Endothelial cell of umbilical vein (primary cell): ENCODE data around the gene MNS1. TPM values are rescaled to one million over a fixed set of nuclear protein-coding genes. Genes with fewer than 3 reads are reported as not detected.

Experiments used
- BruUV-seq: library from RNA; stranded (reverse); fragments of 400-500 nt; replicated peaks from 2 replicates; lab custom pipeline; 2021; lab: Mats Ljungman, UMichigan
- CTCF ChIA-PET: fragments of 300-600, 350-600 bp; sonication (Branson Sonifier 250); formaldehyde crosslinking; loops from one replicate; lab custom pipeline; 2021; ENCODE audit warnings: antibody characterized with exemption, inconsistent platforms; lab: Charles Lee
- POLR2A ChIA-PET: fragments of 300-600, 350-600 bp; sonication (Branson Sonifier 250); formaldehyde crosslinking; loops from one replicate; lab custom pipeline; 2021; ENCODE audit warnings: antibody characterized with exemption, inconsistent platforms; lab: Charles Lee
- DNase-seq: peaks from one replicate; pipeline ENCODE4 v3.0.0-alpha.2; 2011; ENCODE audit warnings: low read depth, low spot score
- FAIRE-seq: peaks from 2 replicates; lab custom pipeline; 2011; peaks lifted over from hg19 to GRCh38; lab: Jason Lieb, UNC
- H2AFZ ChIP-seq: 2 replicates; pipeline ENCODE4 v1.6.0; 2012; ENCODE audit warnings: low read depth, low read length, control low read depth, inconsistent platforms
- H3K27ac ChIP-seq: 2 replicates; pipeline ENCODE4 v1.5.1; 2011; ENCODE audit warnings: low read depth, mild to moderate bottlenecking, control low read depth, low read length, moderate library complexity; ENCODE audit not compliant: insufficient read depth
- H3K27me3 ChIP-seq, 2 experiments: 2 replicates each; pipeline versions ENCODE4 v1.6.0 to v1.6.1; 2011; ENCODE audit warnings: low read length in 2 of 2, mixed read lengths in 1 of 2; ENCODE audit not compliant: control insufficient read depth in 2 of 2, insufficient read depth in 2 of 2
- H3K36me3 ChIP-seq, 2 experiments: 2 replicates in 1 of 2; 3 replicates in 1 of 2; pipeline ENCODE4 v1.5.1; 2011; ENCODE audit warnings: low read length in 2 of 2, mild to moderate bottlenecking in 1 of 2, moderate library complexity in 1 of 2; ENCODE audit not compliant: control insufficient read depth in 2 of 2, insufficient read depth in 2 of 2; ENCODE audit errors: extremely low read depth in 1 of 2
- H3K4me1 ChIP-seq: 3 replicates; pipeline ENCODE4 v1.5.1; 2011; ENCODE audit warnings: mild to moderate bottlenecking, low read length; ENCODE audit not compliant: control insufficient read depth, insufficient read depth; ENCODE audit errors: extremely low read depth
- H3K4me2 ChIP-seq: 2 replicates; pipeline ENCODE4 v1.6.1; 2011; ENCODE audit warnings: low read length, control low read depth, mixed read lengths; ENCODE audit not compliant: insufficient read depth
- H3K4me3 ChIP-seq, 3 experiments: fragments of 200-600 bp in 1 of 3; sonication (generic), shearing (Covaris generic) in 1 of 3; replicated peaks in 1 of 3; 2 replicates each; pipeline ENCODE4 v1.5.1; 2011 to 2016; ENCODE audit warnings: control low read depth in 3 of 3, low read length in 3 of 3, mild to moderate bottlenecking in 2 of 3, inconsistent platforms in 1 of 3, low read depth in 1 of 3, moderate library complexity in 1 of 3; ENCODE audit not compliant: insufficient read depth in 1 of 3
- H3K79me2 ChIP-seq: 2 replicates; pipeline ENCODE4 v1.6.0; 2012; ENCODE audit warnings: low read length, inconsistent platforms; ENCODE audit not compliant: control insufficient read depth, insufficient read depth
- H3K9ac ChIP-seq: replicated peaks from 2 replicates; pipeline ENCODE3; 2011; ENCODE audit warnings: low read length, control low read depth; ENCODE audit not compliant: insufficient read depth; ENCODE audit errors: extremely low read depth
- H3K9me1 ChIP-seq: replicated peaks from 3 replicates; pipeline ENCODE4 v1.6.0; 2011; ENCODE audit warnings: mild to moderate bottlenecking, low read length; ENCODE audit not compliant: control insufficient read depth, insufficient read depth; ENCODE audit errors: extremely low read depth
- H3K9me3 ChIP-seq: replicated peaks from 2 replicates; pipeline ENCODE4 v1.5.1; 2012; ENCODE audit warnings: low read length, inconsistent platforms; ENCODE audit not compliant: control insufficient read depth, insufficient read depth
- H4K20me1 ChIP-seq: replicated peaks from 2 replicates; pipeline ENCODE3; 2011; ENCODE audit warnings: mild to moderate bottlenecking, low read length; ENCODE audit not compliant: control insufficient read depth, insufficient read depth; ENCODE audit errors: extremely low read depth
- CTCF ChIP-seq, 2 donors: IDR thresholded peaks; 1 replicate in 1 of 2; 2 replicates in 1 of 2; pipeline ENCODE4 v1.5.1; 2011; ENCODE audit warnings: low read length in 2 of 2, mild to moderate bottlenecking in 2 of 2, moderate library complexity in 2 of 2, control low read depth in 1 of 2, inconsistent platforms in 1 of 2, low read depth in 1 of 2; ENCODE audit not compliant: insufficient read depth in 1 of 2; ENCODE audit errors: extremely low read depth in 1 of 2
- EZH2 ChIP-seq: IDR thresholded peaks from 2 replicates; pipeline ENCODE4 v1.6.1; 2012; ENCODE audit warnings: borderline replicate concordance, low read depth, mild to moderate bottlenecking, moderate library complexity, low read length, inconsistent platforms; ENCODE audit not compliant: severe bottlenecking
- FOS ChIP-seq: IDR thresholded peaks from 2 replicates; pipeline ENCODE4 v1.6.1; 2011; ENCODE audit warnings: mild to moderate bottlenecking, low read length, moderate library complexity, borderline replicate concordance; ENCODE audit not compliant: insufficient read depth
- GATA2 ChIP-seq: IDR thresholded peaks from 2 replicates; pipeline ENCODE4 v1.7.0; 2011; ENCODE audit warnings: low read depth, mild to moderate bottlenecking, moderate library complexity, mixed read lengths, low read length; ENCODE audit not compliant: insufficient read length, insufficient read depth
- JUN ChIP-seq: IDR thresholded peaks from 2 replicates; pipeline ENCODE4 v1.6.1; 2011; ENCODE audit warnings: borderline replicate concordance, low read depth; ENCODE audit not compliant: insufficient read length, insufficient read depth
- MAX ChIP-seq: IDR thresholded peaks from 2 replicates; pipeline ENCODE4 v1.6.1; 2011; ENCODE audit not compliant: insufficient read depth, insufficient read length
- MYC ChIP-seq: IDR thresholded peaks from one replicate; pipeline ENCODE4 v1.6.1; 2011; ENCODE audit warnings: mild to moderate bottlenecking, low read depth, low read length
- POLR2A ChIP-seq: IDR thresholded peaks from 2 replicates; pipeline ENCODE4 v1.6.1; 2012; ENCODE audit warnings: low read depth, mild to moderate bottlenecking, control low read depth, low read length
- POLR2AphosphoS5 ChIP-seq: IDR thresholded peaks from 2 replicates; pipeline ENCODE4 v1.6.1; 2012; ENCODE audit warnings: low read depth, mild to moderate bottlenecking, control low read depth, low read length, moderate library complexity; ENCODE audit not compliant: insufficient read depth
- dilution Hi-C: fragments of 300-500 bp; cut with MboI; formaldehyde crosslinking; loops from one replicate; pipeline ENCODE4 v1.15.0; 2019; ENCODE audit warnings: low sequenced_read_pairs; ENCODE audit not compliant: extremely low pct_ligation_motif_present
- intact Hi-C: fragments of 100-400 bp; cut with micrococcal nuclease; formaldehyde crosslinking; loops from one replicate; pipeline ENCODE4 v1.10.0; 2022
- polyA plus RNA-seq, 4 experiments: library from polyadenylated mRNA; depleted of rRNA in 3 of 4; stranded (reverse) in 3 of 4; unstranded in 1 of 4; fragments of >200 nt; gene quantifications; 2 replicates each; pipeline versions ENCODE4 v1.2.1 to v1.2.3, GENCODE V29; 2011 to 2012; ENCODE audit warnings: missing spikeins in 1 of 4
- total RNA-seq: library from RNA; stranded (reverse); gene quantifications from 2 replicates; pipeline ENCODE4 v1.2.3, GENCODE V29; 2021

The MNS1 gene
- total and polyA plus RNA-seq, 2 donors (not counting 3 experiments of a cell fraction or from before 2014, with no cell fraction given), result 0.25 to 2.6 TPM

DNA sequence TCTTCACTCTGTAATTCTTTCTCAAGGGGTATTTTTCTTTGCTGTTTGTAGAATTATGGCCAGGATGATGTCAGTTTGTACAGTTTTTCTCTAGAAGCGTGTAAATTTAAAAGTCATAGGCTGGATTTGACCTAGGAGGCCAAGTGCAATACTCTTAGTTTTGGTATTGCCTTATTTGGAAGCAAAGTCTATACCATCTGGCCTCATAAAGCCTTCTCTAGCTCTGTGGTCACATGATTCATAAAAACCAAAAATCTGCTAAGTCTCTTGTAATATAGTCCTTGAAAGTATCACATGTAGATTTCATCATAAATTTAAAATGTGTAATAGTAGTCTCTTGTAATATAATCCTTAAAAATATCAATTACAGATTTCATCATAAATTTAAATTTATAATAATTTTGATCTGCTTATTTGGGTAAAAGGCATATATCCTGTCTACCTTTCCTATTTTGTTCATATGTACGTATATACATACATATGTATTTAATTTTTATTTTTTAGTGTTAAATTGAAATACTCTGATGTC lies 74.1 kb downstream of the MNS1 start:
- H3K4me3 ChIP-seq, result no peak overlapping the region
- TF ChIP-seq EZH2, result no peak
- no peak for TF ChIP-seq JUN
- TF ChIP-seq FOS, result no peak
- no peak for TF ChIP-seq POLR2A
- no peak for TF ChIP-seq MAX
- no peak for TF ChIP-seq CTCF (IDR thresholded peaks at IDR 0.05; ENCODE audit: extremely low read depth in 1 of 2, insufficient read depth in 1 of 2, low read depth in 1 of 2, low read length in 2 of 2)
- TF ChIP-seq MYC, result no peak
- no peak for TF ChIP-seq GATA2
- TF ChIP-seq POLR2AphosphoS5, result no peak
- H3K79me2 ChIP-seq, result no peaks in the 10 kb centered on the region
- no peaks in the 10 kb centered on the region for H3K36me3 ChIP-seq
- ChIA-PET POLR2A (no interaction called here), CTCF (interaction anchor here (0.6 kb wide), 1 partner anchor 9 kb away, joined by 3 read pairs; no protein-coding TSS in a partner anchor)
- intact Hi-C loops (no loop called here), dilution Hi-C loops (no loop called here)
- DNase-seq (no peak), FAIRE-seq (no peak)
- H3K9ac ChIP-seq, result no peak overlapping the region
- H4K20me1 ChIP-seq, result no peaks in the 10 kb centered on the region
- no peaks in the 10 kb centered on the region for H3K9me3 ChIP-seq
- BruUV-seq, result no TSS peak
- H3K9me1 ChIP-seq, result no peaks in the 10 kb centered on the region
- H3K4me1 ChIP-seq, result no peaks in the 10 kb centered on the region
- no peak overlapping the region for H3K4me2 ChIP-seq
- no peaks in the 10 kb centered on the region for H3K27me3 ChIP-seq
- no peak overlapping the region for H3K27ac ChIP-seq
- no peak overlapping the region for H2AFZ ChIP-seq
